Type B pancreatic cell (in vitro differentiated cells): ENCODE results near the gene MYLK3. TPM values are rescaled to one million over a fixed set of nuclear protein-coding genes. Genes with fewer than 3 reads are reported as not detected.

Source experiments
- DNase-seq: peaks from one replicate; pipeline ENCODE4 v3.0.0; 2021; ENCODE audit warnings: mixed read lengths; ENCODE audit not compliant: unreplicated experiment; ENCODE audit errors: extremely low spot score
- H3K27ac Mint-ChIP-seq: 2 replicates; pipeline ENCODE4 v1.8.0; 2021; ENCODE audit warnings: mild to moderate bottlenecking, mixed read lengths
- H3K27me3 Mint-ChIP-seq: 2 replicates; pipeline ENCODE4 v1.8.0; 2021; ENCODE audit warnings: mixed read lengths
- H3K36me3 Mint-ChIP-seq: 2 replicates; pipeline ENCODE4 v1.8.0; 2021; ENCODE audit warnings: mixed read lengths
- H3K4me1 Mint-ChIP-seq: one replicate; pipeline ENCODE4 v1.8.0; 2021; ENCODE audit warnings: mixed read lengths; ENCODE audit not compliant: unreplicated experiment
- H3K4me3 Mint-ChIP-seq: 2 replicates; pipeline ENCODE4 v1.8.0; 2021; ENCODE audit warnings: mild to moderate bottlenecking, mixed read lengths
- H3K9me3 Mint-ChIP-seq: 2 replicates; pipeline ENCODE4 v1.8.0; 2021; ENCODE audit warnings: mixed read lengths
- long read RNA-seq: library from polyadenylated mRNA; unstranded; transcript quantifications from one replicate; pipeline ENCODE4 v2.0.0, GENCODE V29; 2020
- total RNA-seq: library from RNA; stranded (reverse); gene quantifications from 2 replicates; pipeline ENCODE4 v1.2.1, GENCODE V29; 2021; ENCODE audit warnings: low replicate concordance
- TF ChIP-seq, protein P1 (sequence below): fragments of 200-600 bp; sonication (generic); conservative IDR thresholded peaks from 2 replicates; pipeline ENCODE4 v1.5.0; 2021; ENCODE audit warnings: antibody characterized with exemption, mild to moderate bottlenecking

The MYLK3 gene
- 0.12 and 0.82 TPM in 2 replicates for total RNA-seq
- long read RNA-seq, result 0 reads

GRCh38 chr16:46747777-46748651, at the start of gene MYLK3:
Gene MYLK3, minus strand, starts transcription at chr16:46748344. Its CDS starts 151 bp downstream, at chr16:46748193.
- Mint-ChIP-seq H3K4me1 (peaks cover 25% of the 10 kb centered on the region), H3K36me3 (no peaks in the 10 kb centered on the region), H3K27ac (peak within 1 kb of the TSS; percentile 83), H3K27me3 (no peaks in the 10 kb centered on the region), H3K4me3 (peak within 1 kb of the TSS; percentile 50), H3K9me3 (no peaks in the 10 kb centered on the region)
- TF ChIP-seq, protein P1, sequence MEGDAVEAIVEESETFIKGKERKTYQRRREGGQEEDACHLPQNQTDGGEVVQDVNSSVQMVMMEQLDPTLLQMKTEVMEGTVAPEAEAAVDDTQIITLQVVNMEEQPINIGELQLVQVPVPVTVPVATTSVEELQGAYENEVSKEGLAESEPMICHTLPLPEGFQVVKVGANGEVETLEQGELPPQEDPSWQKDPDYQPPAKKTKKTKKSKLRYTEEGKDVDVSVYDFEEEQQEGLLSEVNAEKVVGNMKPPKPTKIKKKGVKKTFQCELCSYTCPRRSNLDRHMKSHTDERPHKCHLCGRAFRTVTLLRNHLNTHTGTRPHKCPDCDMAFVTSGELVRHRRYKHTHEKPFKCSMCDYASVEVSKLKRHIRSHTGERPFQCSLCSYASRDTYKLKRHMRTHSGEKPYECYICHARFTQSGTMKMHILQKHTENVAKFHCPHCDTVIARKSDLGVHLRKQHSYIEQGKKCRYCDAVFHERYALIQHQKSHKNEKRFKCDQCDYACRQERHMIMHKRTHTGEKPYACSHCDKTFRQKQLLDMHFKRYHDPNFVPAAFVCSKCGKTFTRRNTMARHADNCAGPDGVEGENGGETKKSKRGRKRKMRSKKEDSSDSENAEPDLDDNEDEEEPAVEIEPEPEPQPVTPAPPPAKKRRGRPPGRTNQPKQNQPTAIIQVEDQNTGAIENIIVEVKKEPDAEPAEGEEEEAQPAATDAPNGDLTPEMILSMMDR, result no peak
- no peak for DNase-seq

- no peak overlapping the region for H3K4me3 Mint-ChIP-seq
- no peak overlapping the region for H3K27ac Mint-ChIP-seq
- no peaks in the 10 kb centered on the region for H3K27me3 Mint-ChIP-seq
- no peak for DNase-seq
- no peaks in the 10 kb centered on the region for H3K4me1 Mint-ChIP-seq
- peaks cover 32% of the 10 kb centered on the region for H3K36me3 Mint-ChIP-seq
- TF ChIP-seq, protein P1, result no peak
- H3K9me3 Mint-ChIP-seq, result peaks cover 17% of the 10 kb centered on the region
Observed at GRCh38 chr16:46797501-46797900, 49.4 kb upstream of the MYLK3 start.

GRCh38 chr16:46796764-46797269, 48.7 kb upstream of the MYLK3 start:
- Mint-ChIP-seq H3K4me3 (no peak overlapping the region), H3K36me3 (peaks cover 36% of the 10 kb centered on the region), H3K9me3 (peaks cover 17% of the 10 kb centered on the region), H3K4me1 (no peaks in the 10 kb centered on the region), H3K27me3 (no peaks in the 10 kb centered on the region), H3K27ac (no peak overlapping the region)
- no peak for DNase-seq
- TF ChIP-seq, protein P1, result no peak

- Mint-ChIP-seq H3K4me3 (no peak overlapping the region), H3K27ac (no peak overlapping the region), H3K9me3 (peaks cover 17% of the 10 kb centered on the region), H3K27me3 (no peaks in the 10 kb centered on the region), H3K36me3 (peaks cover 35% of the 10 kb centered on the region), H3K4me1 (peaks cover 12% of the 10 kb centered on the region)
- TF ChIP-seq, protein P1, result no peak
- no peak for DNase-seq
Observed at GRCh38 chr16:46793841-46794240, 45.7 kb upstream of the MYLK3 start.

- peak overlapping the region; percentile 82 for H3K4me3 Mint-ChIP-seq
Observed at GRCh38 chr16:46790599-46791270, 42.6 kb upstream of the MYLK3 start.

More at GRCh38 chr16:46790599-46791270, 42.6 kb upstream of the MYLK3 start:
- Mint-ChIP-seq H3K27ac (peak overlapping the region; percentile 25), H3K9me3 (peaks cover 17% of the 10 kb centered on the region), H3K36me3 (peaks cover 25% of the 10 kb centered on the region), H3K27me3 (no peaks in the 10 kb centered on the region), H3K4me1 (peaks cover 12% of the 10 kb centered on the region)
- TF ChIP-seq, protein P1, result no peak
- DNase-seq, result no peak
